ENCODE results near the gene ASTL. TPM values are rescaled to one million over a fixed set of nuclear protein-coding genes. Genes with fewer than 3 reads are reported as not detected.

Gene ASTL
- total RNA-seq, 1 experiment from 2014 or later: 0.23 TPM

DNA sequence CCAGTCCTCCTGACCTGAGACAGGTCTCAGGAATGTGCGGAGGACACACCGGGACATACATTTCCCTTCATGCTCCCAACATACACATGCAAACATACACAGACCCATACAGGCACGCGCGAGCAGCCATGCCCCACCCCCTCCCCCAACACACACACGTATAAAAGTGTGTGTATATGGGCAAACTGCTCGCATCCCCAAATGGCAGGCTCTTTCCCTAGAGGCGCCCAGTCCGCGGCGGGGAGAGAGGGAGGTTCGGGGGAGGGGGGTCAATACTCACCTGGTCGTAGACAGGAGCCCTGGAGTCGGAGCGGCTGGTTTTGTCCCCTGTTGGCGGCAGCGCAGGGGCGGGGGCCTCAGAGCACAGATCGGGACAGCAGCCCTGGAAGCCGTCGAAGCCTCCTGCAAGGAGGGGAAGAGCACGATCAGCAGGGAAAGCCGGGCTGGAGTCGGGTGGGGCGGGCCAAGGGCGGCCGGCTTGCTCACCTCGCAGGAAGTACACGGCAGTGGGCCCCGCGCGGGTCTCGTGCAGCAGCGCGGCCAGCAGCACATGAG is 6.3 kb upstream of the ASTL start:
- Mint-ChIP-seq H3K36me3 (ENCODE audit: insufficient read depth, unreplicated experiment) (peaks cover 16% of the 10 kb centered on the region), H3K4me1 (ENCODE audit: low read depth, unreplicated experiment) (no peaks in the 10 kb centered on the region), H3K27me3 (ENCODE audit: insufficient read depth, unreplicated experiment) (no peaks in the 10 kb centered on the region), H3K9me3 (ENCODE audit: unreplicated experiment) (no peaks in the 10 kb centered on the region), H3K27ac (ENCODE audit: unreplicated experiment) (peak overlapping the region; percentile 94), H3K4me3 (ENCODE audit: unreplicated experiment) (peak overlapping the region; percentile 98)
- H3K4me1 ChIP-seq: peaks cover 14% of the 10 kb centered on the region
- no peaks in the 10 kb centered on the region for H3K27me3 ChIP-seq (replicated peaks; ENCODE audit: control insufficient read depth, insufficient read depth, low read length)
- peak overlapping the region; percentile 70 for H3K4me3 ChIP-seq (ENCODE audit: low read depth, low read length)
- BruUV-seq (replicated peaks): no TSS peak
- H3K9me3 ChIP-seq: no peaks in the 10 kb centered on the region
- no peak for TF ChIP-seq CTCF (IDR thresholded peaks at IDR 0.05; ENCODE audit: insufficient read depth in 1 of 2, low read depth in 1 of 2, low read length in 1 of 2, severe bottlenecking in 1 of 2, unreplicated experiment in 1 of 2)
- ChIA-PET CTCF (interaction anchor here (1.0 to 1.6 kb wide), 3 partner anchors 28 to 64 kb away, joined by 3 to 6 read pairs (median 3); partner anchors contain the start of genes ADRA2B and STARD7), POLR2A (no interaction called here)
- DNase-seq: peak; percentile 46 to 57
- intact Hi-C loops (cut with micrococcal nuclease; ENCODE audit: unreplicated experiment): loop anchor here (2.0 to 5.0 kb wide), 2 partner anchors 43 to 64 kb away; partner anchors contain the start of gene STARD7
- peaks cover 2% of the 10 kb centered on the region; the same call in 1 of the 2 replicates for H3K36me3 ChIP-seq (ENCODE audit: control insufficient read depth, insufficient read depth, low read length)

- ChIA-PET CTCF (interaction anchor here (0.7 to 1.6 kb wide), 4 partner anchors 27 to 151 kb away, joined by 3 to 6 read pairs (median 4); partner anchors contain the start of genes ADRA2B and STARD7), POLR2A (no interaction called here)
- Mint-ChIP-seq H3K27ac (ENCODE audit: unreplicated experiment) (peak overlapping the region; percentile 94), H3K4me3 (ENCODE audit: unreplicated experiment) (peak overlapping the region; percentile 98), H3K36me3 (ENCODE audit: insufficient read depth, unreplicated experiment) (peaks cover 16% of the 10 kb centered on the region), H3K4me1 (ENCODE audit: low read depth, unreplicated experiment) (no peaks in the 10 kb centered on the region), H3K27me3 (ENCODE audit: insufficient read depth, unreplicated experiment) (no peaks in the 10 kb centered on the region), H3K9me3 (ENCODE audit: unreplicated experiment) (no peaks in the 10 kb centered on the region)
- H3K27me3 ChIP-seq (replicated peaks; ENCODE audit: control insufficient read depth, insufficient read depth, low read length): no peaks in the 10 kb centered on the region
- H3K36me3 ChIP-seq (ENCODE audit: control insufficient read depth, insufficient read depth, low read length): peaks cover 2% of the 10 kb centered on the region; the same call in 1 of the 2 replicates
- peaks cover 14% of the 10 kb centered on the region for H3K4me1 ChIP-seq
- no TSS peak for BruUV-seq (replicated peaks)
- DNase-seq: peak; percentile 71 to 78
- TF ChIP-seq CTCF (IDR thresholded peaks at IDR 0.05; ENCODE audit: insufficient read depth in 1 of 2, low read depth in 1 of 2, low read length in 1 of 2, severe bottlenecking in 1 of 2, unreplicated experiment in 1 of 2): peak; percentile 56 to 68
- no peaks in the 10 kb centered on the region for H3K9me3 ChIP-seq
- H3K4me3 ChIP-seq (ENCODE audit: low read depth, low read length): peak overlapping the region; percentile 70
- intact Hi-C loops (cut with micrococcal nuclease; ENCODE audit: unreplicated experiment): loop anchor here (2.0 kb wide), 1 partner anchor 65 kb away; the partner anchor contains the start of gene STARD7
Observed at GRCh38 chr2:96143848-96144480, 5.7 kb upstream of the ASTL start.

- Mint-ChIP-seq H3K27me3 (ENCODE audit: insufficient read depth, unreplicated experiment) (no peaks in the 10 kb centered on the region), H3K4me1 (ENCODE audit: low read depth, unreplicated experiment) (peaks cover 1% of the 10 kb centered on the region), H3K36me3 (ENCODE audit: insufficient read depth, unreplicated experiment) (peaks cover 22% of the 10 kb centered on the region), H3K9me3 (ENCODE audit: unreplicated experiment) (no peaks in the 10 kb centered on the region), H3K4me3 (ENCODE audit: unreplicated experiment) (peak overlapping the region; percentile 98), H3K27ac (ENCODE audit: unreplicated experiment) (no peak overlapping the region)
- intact Hi-C loops (cut with micrococcal nuclease; ENCODE audit: unreplicated experiment): no loop called here
- CTCF ChIA-PET: interaction anchor here (0.7 to 1.3 kb wide), 3 partner anchors 31 to 151 kb away, joined by 3 to 5 read pairs (median 4); no protein-coding TSS in a partner anchor
- POLR2A ChIA-PET: interaction anchor here (1.1 kb wide), 1 partner anchor 65 kb away, joined by 3 read pairs; the partner anchor contains the start of gene STARD7
- H3K27me3 ChIP-seq (replicated peaks; ENCODE audit: control insufficient read depth, insufficient read depth, low read length): no peaks in the 10 kb centered on the region
- BruUV-seq (replicated peaks): TSS peak; percentile 51
- H3K4me1 ChIP-seq: peaks cover 18% of the 10 kb centered on the region
- no peak overlapping the region for H3K4me3 ChIP-seq (ENCODE audit: low read depth, low read length)
- peaks cover 2% of the 10 kb centered on the region; the same call in 1 of the 2 replicates for H3K36me3 ChIP-seq (ENCODE audit: control insufficient read depth, insufficient read depth, low read length)
- no peak for DNase-seq
- no peaks in the 10 kb centered on the region for H3K9me3 ChIP-seq
- no peak for TF ChIP-seq CTCF (IDR thresholded peaks at IDR 0.05; ENCODE audit: insufficient read depth in 1 of 2, low read depth in 1 of 2, low read length in 1 of 2, severe bottlenecking in 1 of 2, unreplicated experiment in 1 of 2)
Observed at GRCh38 chr2:96143231-96143847, 5.0 kb upstream of the ASTL start.
